ENCODE results near the gene MEDAG.
"Not testable (repeated sequence)": the region's sequence is repeated elsewhere in the genome, so short reads cannot be mapped to it uniquely, and the experiment has no call there.

Gene MEDAG

DNA sequence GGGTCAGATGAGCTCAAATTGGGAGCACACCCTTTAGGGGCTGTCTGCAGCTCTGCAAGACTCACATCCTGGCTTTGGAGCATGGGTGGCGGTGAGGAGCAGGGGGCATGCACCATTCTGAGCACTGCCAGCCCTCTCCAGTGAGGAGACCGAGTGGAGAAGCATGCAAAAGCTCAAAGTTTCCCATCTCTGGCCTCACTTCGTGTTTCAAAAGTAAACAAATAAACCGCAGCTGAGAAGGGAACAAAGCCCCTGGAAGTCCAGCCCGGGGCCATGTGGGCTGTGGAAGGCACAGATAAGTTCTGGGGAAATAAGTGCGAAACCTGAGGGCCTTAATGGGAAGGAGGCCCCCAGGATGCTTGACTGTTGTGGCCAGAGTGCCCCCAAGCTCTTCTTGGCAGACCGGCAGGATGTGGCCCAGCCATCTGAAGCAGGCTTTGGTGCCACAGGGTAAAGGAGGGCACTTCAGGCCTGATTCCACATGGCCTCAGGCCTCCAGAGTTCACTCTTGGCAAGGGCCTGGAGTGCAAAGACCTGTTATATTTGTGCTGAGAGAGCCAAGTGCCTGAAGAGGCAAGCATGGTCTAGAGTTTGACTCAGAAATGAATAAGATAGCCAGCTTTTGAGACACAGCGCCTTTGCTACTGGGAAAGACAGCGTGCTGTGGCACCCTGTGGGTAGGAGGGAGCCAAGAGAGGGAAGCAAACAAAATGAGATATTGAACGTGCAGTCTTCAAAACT, 1.2 kb downstream of the MEDAG start:
- peak; percentile 66 for DNase-seq (ENCODE audit: low read depth, low spot score)

DNA sequence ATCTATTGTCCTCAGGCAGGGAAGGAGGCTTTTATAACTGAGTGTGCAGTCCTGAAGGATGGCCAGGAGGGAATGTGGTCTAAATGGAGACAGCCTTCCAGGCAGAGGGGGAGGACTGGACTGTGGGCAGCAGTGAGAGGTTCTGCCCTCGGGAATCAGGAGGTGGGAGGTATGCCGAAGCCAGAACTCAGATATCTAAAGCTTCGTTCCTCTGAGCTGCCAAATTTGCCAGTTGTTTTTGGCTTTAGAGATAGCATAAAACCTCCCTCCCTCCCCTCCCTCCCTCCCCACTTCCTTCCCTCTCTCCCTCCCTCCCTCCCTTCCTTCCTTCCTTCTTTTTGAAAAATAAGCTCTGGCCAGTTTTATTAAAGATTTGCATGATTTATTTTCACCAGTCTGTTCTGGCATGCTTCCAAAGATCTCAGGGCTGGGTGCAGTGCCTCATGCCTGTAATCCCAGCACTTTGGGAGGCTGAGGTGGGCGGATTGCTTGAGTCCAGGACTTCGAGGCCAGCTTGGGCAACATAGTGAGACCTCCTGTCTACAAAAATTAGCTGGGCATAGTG, 2.4 kb downstream of the MEDAG start:
- DNase-seq (ENCODE audit: low read depth, low spot score): no peak

DNA sequence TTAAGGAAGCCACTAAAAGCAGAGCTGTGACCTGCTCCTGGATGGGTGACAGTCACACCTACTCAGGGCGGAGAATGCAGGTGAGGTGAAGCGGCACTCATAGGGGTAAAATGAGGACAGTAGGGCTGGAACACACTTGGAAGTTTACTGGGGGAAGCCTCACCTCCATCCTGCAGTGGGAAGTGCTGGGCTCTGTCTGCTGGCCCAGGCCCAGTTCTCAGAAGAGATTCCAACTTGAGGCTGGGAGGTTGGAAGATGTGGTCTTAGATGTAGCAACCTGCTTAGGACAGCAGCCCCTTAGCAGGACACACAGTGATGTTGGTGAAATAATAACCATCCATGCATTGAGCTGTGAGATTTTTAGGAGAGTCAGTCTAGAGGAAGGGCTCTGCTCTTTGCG, 4.6 kb downstream of the MEDAG start:
- no peak for DNase-seq (ENCODE audit: low read depth, low spot score)

DNA sequence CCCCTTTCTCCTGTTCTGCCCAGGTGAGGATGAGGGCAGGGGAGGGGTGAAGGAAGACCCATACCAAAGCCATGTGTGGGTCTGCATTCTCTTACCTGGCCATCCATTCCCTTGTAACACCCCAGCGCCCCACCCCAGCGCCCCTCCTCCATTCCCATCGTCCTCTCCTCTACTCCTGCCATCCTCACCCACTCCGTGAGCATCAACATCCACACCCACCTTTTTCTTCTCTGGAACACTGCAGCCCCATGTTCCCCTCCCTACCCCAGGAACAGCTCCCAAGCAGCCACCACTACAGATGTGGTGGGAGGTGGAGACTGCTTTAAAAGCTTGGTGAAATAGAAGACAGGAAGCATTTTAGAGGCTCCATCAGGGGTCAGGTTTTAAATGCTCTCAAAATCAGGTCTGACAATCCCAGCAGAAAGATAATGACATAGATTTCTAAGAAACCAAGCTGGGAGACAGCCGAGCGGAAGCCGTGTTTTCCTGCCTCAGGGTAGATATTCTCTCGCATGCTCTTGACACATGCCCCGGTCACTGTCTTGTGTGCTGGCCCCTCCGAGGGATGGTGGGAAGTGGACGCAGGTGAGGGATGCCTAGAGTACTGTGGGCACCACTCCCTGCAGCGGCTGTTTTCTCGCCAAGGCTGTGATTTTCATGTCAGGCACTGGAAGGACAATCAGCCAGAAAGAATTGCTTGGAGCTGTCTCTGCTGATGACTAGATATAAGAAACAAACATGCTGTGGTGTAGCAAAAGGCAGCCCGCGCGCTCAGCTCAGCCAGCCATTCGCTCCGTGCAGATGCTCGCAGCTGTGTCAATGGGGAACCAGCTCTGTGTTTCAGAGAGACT, 9.8 kb downstream of the MEDAG start:
- no peak for DNase-seq (ENCODE audit: low read depth, low spot score)

- no peak for DNase-seq (ENCODE audit: low read depth, low spot score)
These were observed 10.9 kb downstream of the MEDAG start for GRCh38 chr13:30916991-30917390.

GRCh38 chr13:30918662-30919405, 12.8 kb downstream of the MEDAG start:
- no peak for DNase-seq (ENCODE audit: low read depth, low spot score)

DNA sequence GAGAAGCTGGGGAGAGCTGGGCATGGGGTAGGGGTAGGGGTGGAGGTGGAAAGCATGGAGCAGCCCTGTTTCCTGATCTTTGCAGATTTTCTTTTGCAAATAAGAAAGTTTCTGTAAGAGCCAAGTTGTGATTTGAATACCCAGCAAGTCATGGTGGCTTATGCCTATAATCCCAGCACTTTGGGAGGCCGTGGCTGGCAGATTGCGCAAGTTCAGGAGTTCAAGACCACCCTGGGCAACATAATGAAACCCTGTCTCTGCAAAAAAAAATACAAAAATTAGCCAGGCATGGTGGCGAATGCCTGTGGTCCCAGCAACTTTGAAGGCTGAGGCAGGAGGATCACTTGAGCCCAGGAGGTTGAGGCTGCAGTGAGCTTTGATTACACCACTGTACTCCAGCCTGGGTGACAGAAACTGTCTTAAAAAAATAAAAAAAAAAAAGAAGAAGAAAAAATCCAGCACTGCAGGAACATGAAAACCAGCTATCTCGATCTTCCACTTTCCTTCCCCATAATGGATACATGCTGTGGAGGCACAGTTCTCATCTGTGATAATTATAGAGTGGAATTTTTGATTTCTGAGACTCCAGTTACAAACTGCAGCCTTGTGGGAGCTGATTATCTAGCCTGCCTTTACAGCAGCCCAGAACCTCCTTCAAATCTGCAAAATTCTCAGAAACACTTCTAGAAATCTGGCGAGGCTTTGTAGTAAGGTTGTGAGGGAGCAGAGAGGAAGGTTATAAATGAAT, 14.3 kb downstream of the MEDAG start:
- no peak for DNase-seq (ENCODE audit: low read depth, low spot score)

GRCh38 chr13:30923418-30923817, 17.3 kb downstream of the MEDAG start:
- DNase-seq (ENCODE audit: low read depth, low spot score): no peak

DNA sequence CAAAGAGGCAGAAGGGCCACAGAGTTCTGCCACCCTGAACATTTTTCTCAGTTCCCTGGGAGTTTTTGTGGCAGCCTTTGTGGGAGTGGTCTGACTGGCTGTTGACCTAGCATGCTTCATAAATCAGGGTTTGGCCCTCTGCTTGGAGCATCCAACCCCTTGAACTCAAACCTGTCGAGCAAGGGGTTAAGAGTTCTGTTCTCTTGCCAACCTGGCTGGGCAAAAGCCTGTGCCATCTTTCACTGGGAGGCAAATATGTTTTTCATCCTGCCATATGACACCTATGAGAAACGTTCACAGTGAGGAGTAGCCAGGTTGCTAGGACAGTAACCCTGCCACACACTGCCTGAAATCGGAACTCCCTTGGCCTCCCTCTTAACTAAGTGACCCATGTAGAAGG, 18.6 kb downstream of the MEDAG start:
- no peak for DNase-seq (ENCODE audit: low read depth, low spot score)

GRCh38 chr13:30925429-30925828, 19.4 kb downstream of the MEDAG start:
- no peak for DNase-seq (ENCODE audit: low read depth, low spot score)

GRCh38 chr13:30926781-30927180, 20.7 kb downstream of the MEDAG start:
- no peak for DNase-seq (ENCODE audit: low read depth, low spot score)

DNA sequence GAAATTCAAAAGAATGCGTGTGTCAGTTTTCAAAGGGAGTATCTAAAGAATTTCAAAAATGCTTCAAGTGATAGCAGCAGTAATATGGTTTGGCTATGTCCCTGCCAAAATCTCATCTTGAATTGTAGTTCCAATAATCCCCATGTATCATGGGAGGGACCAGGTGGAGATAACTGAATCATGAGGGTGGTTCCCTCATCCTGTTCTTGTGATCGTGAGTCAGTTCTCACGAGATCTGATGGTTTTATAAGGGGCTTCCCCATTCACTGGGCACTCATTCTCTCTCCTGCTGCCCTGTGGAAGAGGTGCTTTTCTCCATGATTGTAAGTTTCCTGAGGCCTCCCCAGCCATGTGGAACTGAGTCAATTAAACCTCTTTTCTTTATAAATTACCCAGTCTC, 21.1 kb downstream of the MEDAG start:
- DNase-seq (ENCODE audit: low read depth, low spot score): not testable (repeated sequence)

- no peak for DNase-seq (ENCODE audit: low read depth, low spot score)
These were observed 21.5 kb downstream of the MEDAG start for GRCh38 chr13:30927595-30927994.

GRCh38 chr13:30928978-30929377, 22.9 kb downstream of the MEDAG start:
- peak; percentile 34 for DNase-seq (ENCODE audit: low read depth, low spot score)

- peak; percentile 82 for DNase-seq (ENCODE audit: low read depth, low spot score)
These were observed 26.6 kb downstream of the MEDAG start, which contains the start of gene TEX26 for GRCh38 chr13:30932481-30933353. TEX26 (plus strand) TSS chr13:30932656; CDS start chr13:30932716, 60 bp downstream.

DNA sequence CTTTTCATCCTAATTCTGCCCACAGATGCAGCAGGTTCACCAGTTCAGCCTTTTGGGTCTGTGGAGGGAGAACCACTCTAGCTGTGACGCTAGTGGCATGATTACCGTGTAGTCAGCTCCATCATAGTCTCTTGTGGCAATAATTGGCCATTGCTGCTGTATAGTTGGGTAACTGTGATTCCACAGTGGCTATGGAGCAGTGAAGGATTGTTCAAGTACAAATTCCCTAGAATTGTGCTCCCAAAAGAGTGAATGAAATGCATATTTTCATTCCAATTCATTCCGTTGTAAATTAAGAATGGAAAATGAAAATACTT, 27.2 kb downstream of the MEDAG start:
- DNase-seq (ENCODE audit: low read depth, low spot score): no peak

DNA sequence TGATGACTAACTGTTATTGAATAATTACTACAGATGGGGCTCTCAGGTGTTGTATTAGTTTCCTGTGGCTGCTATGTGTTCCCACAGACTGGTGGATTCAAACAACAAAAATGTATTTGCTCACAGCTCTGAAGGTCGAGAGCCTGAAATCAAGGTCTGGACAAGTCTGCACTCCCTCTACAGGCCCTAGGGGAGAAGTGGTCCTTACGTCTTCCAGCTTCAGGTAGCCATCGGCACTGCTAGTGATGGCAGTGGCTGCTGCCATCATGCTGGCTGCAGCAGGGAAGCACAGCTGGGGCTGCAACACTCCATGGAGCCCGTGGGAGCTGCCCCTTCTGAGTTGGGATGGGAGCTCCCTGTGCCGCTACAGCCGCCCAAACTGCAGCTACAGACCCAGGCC, 28.3 kb downstream of the MEDAG start:
- peak; percentile 37 for DNase-seq (ENCODE audit: low read depth, low spot score)

DNA sequence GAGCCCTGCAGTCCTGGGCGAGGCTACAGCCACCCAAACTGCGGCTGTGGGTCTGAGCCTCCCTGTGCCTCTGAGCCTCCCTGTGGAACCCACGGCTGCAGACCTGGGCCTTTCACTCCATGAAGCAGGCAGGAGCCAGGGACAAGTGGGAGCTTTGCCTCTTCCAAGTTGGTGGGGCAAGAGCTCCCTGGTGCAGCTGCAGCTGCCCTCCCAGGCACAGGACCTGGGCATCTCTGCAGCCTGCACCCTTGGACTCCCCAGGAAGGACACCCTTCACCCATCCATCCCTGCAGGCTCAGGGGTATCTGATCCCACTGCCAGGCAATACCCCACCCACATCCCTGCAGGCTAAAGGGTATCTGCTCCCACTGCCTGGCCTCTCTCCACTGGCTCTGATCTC, 28.7 kb downstream of the MEDAG start:
- no peak for DNase-seq (ENCODE audit: low read depth, low spot score)

DNA sequence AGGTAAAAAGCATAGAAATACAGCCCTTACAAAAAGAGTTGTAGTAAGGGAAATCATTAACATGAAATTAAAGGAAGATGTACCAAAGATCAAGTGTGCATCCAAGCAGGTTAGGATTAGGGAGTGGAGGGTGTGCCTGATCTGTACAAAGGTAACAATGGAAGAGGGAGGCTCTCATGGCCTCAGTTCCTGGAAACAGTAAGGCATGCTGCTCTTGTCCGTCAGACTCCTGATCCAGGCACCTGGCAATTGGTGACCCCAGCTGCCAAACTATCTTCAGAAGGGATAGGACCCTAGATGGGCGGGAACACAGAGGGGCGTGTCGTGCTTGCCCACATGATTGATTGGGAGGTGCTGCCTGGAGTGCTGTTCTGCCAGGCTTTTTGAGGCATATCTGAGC, 30.9 kb downstream of the MEDAG start:
- DNase-seq (ENCODE audit: low read depth, low spot score): no peak

DNA sequence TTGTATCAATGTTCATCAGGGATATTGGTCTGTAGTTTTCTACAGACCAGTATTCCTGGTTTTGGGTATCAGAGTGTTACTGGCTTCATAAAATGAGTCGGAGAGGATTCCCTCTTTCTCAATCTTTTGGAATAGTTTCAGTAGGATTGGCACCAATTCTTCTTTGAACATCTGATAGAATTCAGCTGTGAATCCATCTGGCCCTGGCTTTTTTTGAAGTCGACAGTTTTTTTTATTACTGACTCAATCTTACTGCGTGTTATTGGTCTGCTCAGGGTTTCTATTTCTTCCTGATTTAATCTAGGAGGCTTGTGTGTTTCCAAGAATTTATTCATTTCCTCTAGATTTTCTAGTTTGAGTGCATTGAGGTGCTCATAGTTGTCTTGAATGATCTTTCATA, 37.8 kb downstream of the MEDAG start:
- no peak for DNase-seq (ENCODE audit: low read depth, low spot score)
